OCI-M2 (cell line): ENCODE data around the gene PCGF6.
"Not testable (repeated sequence)": the region's sequence is repeated elsewhere in the genome, so short reads cannot be mapped to it uniquely, and the experiment has no call there.

Experiments
- DNase-seq: peaks from one replicate; lab custom pipeline; 2025; ENCODE audit not compliant: unreplicated experiment; lab: John Stamatoyannopoulos, UW

PCGF6 gene

GRCh38 chr10:103350517-103351260 lies at the start of gene PCGF6:
Gene PCGF6 (minus strand): TSS chr10:103351140. CDS start chr10:103351066, 74 bp downstream.
- DNase-seq = peak; percentile 43

GRCh38 chr10:103397191-103397825 lies 46.4 kb upstream of the PCGF6 start:
- DNase-seq = no peak

GRCh38 chr10:103396789-103397087 lies 45.8 kb upstream of the PCGF6 start:
- DNase-seq = no peak

- DNase-seq = peak; percentile 95
These were observed 45.3 kb upstream of the PCGF6 start, which contains the start of the genes ATP5MK and PDCD11 for GRCh38 chr10:103396067-103396788. Gene ATP5MK (minus strand): TSS chr10:103396475. CDS start chr10:103392457, 4,018 bp downstream. Gene PDCD11 (plus strand): TSS chr10:103396626. CDS start chr10:103398427, 1,801 bp downstream.

GRCh38 chr10:103395754-103396066 lies 44.8 kb upstream of the PCGF6 start:
- DNase-seq = no peak

GRCh38 chr10:103394180-103394579 lies 43.2 kb upstream of the PCGF6 start:
- no peak for DNase-seq

GRCh38 chr10:103382769-103383168 lies 31.8 kb upstream of the PCGF6 start:
- no peak for DNase-seq

- no peak for DNase-seq
These were observed 23.3 kb upstream of the PCGF6 start for GRCh38 chr10:103374263-103374662.

- DNase-seq = no peak
These were observed 22.6 kb upstream of the PCGF6 start for GRCh38 chr10:103373544-103373943.

- peak; percentile 76 for DNase-seq
These were observed 17.0 kb upstream of the PCGF6 start, which contains the start of gene TAF5 for GRCh38 chr10:103367782-103368518. Gene TAF5 (plus strand): TSS chr10:103367976. CDS start chr10:103367990, 14 bp downstream.

- no peak for DNase-seq
These were observed 16.4 kb upstream of the PCGF6 start for GRCh38 chr10:103367379-103367781.

- not testable (repeated sequence) for DNase-seq
These were observed 9.9 kb upstream of the PCGF6 start for GRCh38 chr10:103360791-103361190.

- DNase-seq = not testable (repeated sequence)
These were observed 8.6 kb upstream of the PCGF6 start for GRCh38 chr10:103359493-103359892.

- DNase-seq = no peak
These were observed 5.1 kb upstream of the PCGF6 start for GRCh38 chr10:103355906-103356599.

GRCh38 chr10:103354567-103354966 lies 3.6 kb upstream of the PCGF6 start:
- not testable (repeated sequence) for DNase-seq

GRCh38 chr10:103353281-103353680 lies 2.3 kb upstream of the PCGF6 start:
- no peak for DNase-seq

- no peak for DNase-seq
These were observed 794 bp downstream of the PCGF6 start for GRCh38 chr10:103350175-103350516.

GRCh38 chr10:103336370-103336769 lies 14.6 kb downstream of the PCGF6 start:
- no peak for DNase-seq

- DNase-seq = no peak
These were observed 16.4 kb downstream of the PCGF6 start for GRCh38 chr10:103334567-103334966.

- no peak for DNase-seq
These were observed 16.9 kb downstream of the PCGF6 start for GRCh38 chr10:103333934-103334520.
